Tibial artery (tissue), 4 donors: ENCODE results near the gene PLA1A.

Source experiments
- DNase-seq, 2 donors: peaks; one replicate each; pipeline ENCODE4 v3.0.0-alpha.2; 2019
- H3K27ac ChIP-seq, 2 donors: fragments of 200-600 bp; sonication (generic) in 1 of 2; 1 replicate in 1 of 2; 2 replicates in 1 of 2; pipeline ENCODE4 v1.5.1; 2018 to 2019; ENCODE audit warnings: mild to moderate bottlenecking in 1 of 2
- H3K27me3 ChIP-seq, 2 donors: fragments of 200-600 bp; sonication (generic) in 1 of 2; one replicate each; pipeline versions ENCODE4 v1.5.1 to v1.6.0; 2016 to 2019
- H3K36me3 ChIP-seq, 3 donors: fragments of 200-600 bp; sonication (generic) in 2 of 3; one replicate each; pipeline ENCODE4 v1.5.1; 2016 to 2019; ENCODE audit warnings: mild to moderate bottlenecking in 2 of 3
- H3K4me1 ChIP-seq, 4 donors: fragments of 200-600 bp; sonication (generic) in 2 of 4; 1 replicate in 3 of 4; 2 replicates in 1 of 4; pipeline ENCODE4 v1.5.1; 2016 to 2019
- H3K4me3 ChIP-seq, 2 donors: fragments of 200-600 bp; sonication (generic) in 1 of 2; 1 replicate in 1 of 2; 2 replicates in 1 of 2; pipeline ENCODE4 v1.5.1; 2018 to 2019; ENCODE audit warnings: mild to moderate bottlenecking in 2 of 2
- H3K9me3 ChIP-seq, 3 donors: fragments of 200-600 bp; sonication (generic) in 1 of 3; one replicate each; pipeline ENCODE4 v1.5.1; 2016 to 2019
- intact Hi-C: fragments of 100-400 bp; cut with DNase I; formaldehyde crosslinking; loops from one replicate; pipeline ENCODE4 v1.15.0; 2023; ENCODE audit warnings: low total_unique reads
- TF ChIP-seq, protein P1 (sequence below), 2 experiments: fragments of 200-600 bp in 1 of 2; fragments of 450-650 bp in 1 of 2; IDR thresholded peaks; one replicate each; pipeline ENCODE4 v1.5.1; 2017 to 2019; ENCODE audit warnings: antibody characterized with exemption in 2 of 2, mild to moderate bottlenecking in 1 of 2, moderate library complexity in 1 of 2

The PLA1A gene

DNA sequence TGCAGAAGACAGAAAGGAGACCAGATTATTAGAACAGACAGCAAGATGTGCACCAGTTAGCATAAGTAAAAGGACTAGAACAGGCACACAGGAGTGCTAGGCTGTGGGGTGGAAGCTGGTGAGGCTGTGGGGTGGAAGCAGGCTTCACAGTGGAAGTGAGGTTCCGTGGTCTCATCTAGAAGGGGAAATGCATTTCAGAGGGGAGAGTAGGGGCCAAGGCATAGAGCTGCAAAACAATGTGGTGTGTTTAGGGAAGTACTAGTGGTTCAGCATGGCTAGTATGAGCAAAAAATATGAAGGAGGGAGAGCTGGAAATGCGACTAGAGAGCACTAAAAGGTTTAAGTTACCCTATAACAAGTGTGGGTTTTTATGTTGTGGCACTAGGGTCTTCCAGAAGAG, 56.2 kb downstream of the PLA1A start:
- intact Hi-C loops = no loop called here
- no peaks in the 10 kb centered on the region for H3K27me3 ChIP-seq
- H3K4me3 ChIP-seq = no peak overlapping the region
- DNase-seq = no peak
- no peaks in the 10 kb centered on the region for H3K9me3 ChIP-seq
- no peak overlapping the region for H3K27ac ChIP-seq
- H3K36me3 ChIP-seq = peaks cover 0 to 6% (median 0%) of the 10 kb centered on the region in 3 donors
- no peaks in the 10 kb centered on the region for H3K4me1 ChIP-seq
- TF ChIP-seq, protein P1, sequence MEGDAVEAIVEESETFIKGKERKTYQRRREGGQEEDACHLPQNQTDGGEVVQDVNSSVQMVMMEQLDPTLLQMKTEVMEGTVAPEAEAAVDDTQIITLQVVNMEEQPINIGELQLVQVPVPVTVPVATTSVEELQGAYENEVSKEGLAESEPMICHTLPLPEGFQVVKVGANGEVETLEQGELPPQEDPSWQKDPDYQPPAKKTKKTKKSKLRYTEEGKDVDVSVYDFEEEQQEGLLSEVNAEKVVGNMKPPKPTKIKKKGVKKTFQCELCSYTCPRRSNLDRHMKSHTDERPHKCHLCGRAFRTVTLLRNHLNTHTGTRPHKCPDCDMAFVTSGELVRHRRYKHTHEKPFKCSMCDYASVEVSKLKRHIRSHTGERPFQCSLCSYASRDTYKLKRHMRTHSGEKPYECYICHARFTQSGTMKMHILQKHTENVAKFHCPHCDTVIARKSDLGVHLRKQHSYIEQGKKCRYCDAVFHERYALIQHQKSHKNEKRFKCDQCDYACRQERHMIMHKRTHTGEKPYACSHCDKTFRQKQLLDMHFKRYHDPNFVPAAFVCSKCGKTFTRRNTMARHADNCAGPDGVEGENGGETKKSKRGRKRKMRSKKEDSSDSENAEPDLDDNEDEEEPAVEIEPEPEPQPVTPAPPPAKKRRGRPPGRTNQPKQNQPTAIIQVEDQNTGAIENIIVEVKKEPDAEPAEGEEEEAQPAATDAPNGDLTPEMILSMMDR (IDR thresholded peaks at IDR 0.05) = no peak

DNA sequence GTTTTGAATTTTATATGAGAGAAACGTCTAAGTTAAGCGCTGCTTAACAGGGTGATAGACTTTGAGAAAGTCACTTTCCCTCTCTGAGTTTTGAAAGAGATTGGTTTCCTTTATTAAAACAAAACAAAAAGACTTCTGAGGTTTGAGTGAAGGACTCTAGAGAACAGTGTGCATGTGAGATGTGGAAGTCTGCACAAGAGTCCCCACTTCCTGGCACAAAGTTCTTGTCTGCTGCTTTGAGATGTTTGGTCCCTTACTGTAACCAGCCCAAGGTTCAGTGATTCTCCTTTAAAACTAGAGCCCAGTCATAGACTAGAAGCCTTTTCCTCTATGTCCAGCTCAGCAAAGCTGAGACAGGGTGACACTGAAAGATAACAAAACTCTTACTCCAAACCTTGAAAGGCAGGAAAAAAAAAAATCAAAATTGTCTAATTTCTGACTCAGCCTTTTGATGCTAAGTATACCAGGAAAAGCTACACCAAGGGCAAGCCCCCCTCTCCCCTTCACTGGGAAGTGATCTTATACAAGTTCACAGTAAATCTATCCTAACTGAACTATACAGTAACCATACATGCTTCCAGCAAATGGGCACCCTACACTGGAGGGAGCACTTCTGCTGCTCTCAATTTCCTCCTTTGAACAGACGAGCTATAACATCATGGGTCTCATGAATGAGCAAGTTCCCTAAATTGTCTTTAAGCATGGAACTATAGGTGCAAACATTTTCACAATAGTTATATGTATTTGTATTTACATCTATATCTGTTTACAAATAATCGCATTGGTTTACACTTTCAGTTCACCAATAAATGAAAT, 60.4 kb downstream of the PLA1A start:
- no peak for DNase-seq
- H3K4me3 ChIP-seq = no peak overlapping the region
- peaks cover 0 to 30% (median 13%) of the 10 kb centered on the region in 4 donors for H3K4me1 ChIP-seq
- H3K27me3 ChIP-seq = no peaks in the 10 kb centered on the region
- TF ChIP-seq, protein P1 (IDR thresholded peaks at IDR 0.05) = no peak
- peaks cover 0 to 2% (median 0%) of the 10 kb centered on the region in 3 donors for H3K36me3 ChIP-seq
- intact Hi-C loops = no loop called here
- no peaks in the 10 kb centered on the region for H3K9me3 ChIP-seq
- H3K27ac ChIP-seq = no peak overlapping the region

DNA sequence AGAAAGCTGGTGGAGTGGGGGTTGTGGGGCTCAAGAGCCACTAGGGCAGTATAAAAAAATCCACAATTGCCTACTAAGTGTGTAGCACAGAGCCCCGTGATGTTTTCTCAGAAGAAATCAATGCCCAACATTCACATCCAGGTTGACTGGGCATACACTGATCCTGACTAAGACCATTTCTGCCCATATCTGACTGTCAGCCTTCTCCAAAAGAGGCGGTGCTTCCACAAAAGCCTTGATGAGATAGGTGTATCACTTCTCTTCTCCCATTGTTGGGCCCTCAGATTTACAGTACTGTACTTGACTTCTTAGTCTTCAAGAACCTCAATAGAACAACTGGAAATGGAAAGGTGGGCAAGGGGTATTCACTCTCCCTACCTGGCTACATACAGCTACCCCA, 61.3 kb downstream of the PLA1A start:
- H3K4me3 ChIP-seq = no peak overlapping the region

DNA sequence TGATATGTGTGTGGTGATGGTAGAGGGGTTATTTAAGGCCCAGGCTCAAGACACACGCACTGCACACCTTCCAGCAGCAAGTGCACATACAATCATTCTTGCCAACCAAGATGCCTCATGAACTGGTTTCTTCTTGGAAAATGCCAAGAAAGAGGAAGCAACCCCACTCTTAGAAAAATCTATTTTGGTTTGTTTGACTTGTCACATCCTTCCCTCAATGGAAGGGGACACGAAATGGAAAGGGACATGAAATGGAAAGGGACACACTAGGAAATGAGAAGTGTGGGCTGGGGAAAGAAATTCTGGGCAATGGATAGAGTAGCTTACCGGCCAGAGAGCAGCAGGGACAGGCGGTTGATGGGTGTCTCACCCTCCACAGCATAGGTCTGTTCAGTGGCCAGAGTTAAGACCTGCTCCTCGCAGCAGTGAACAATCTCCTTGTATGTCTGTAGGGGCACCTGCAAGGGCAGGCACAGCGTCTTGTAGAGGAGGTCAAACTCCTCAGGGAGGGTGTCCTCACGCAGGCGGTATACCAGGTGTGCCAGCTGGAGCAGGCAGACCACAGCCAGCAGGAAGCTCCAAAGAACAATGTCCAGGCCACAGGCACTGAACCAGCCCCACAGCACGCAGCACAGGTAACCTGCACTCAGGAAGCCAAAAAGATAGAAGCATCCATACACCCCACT, 62.1 kb downstream of the PLA1A start:
- Histone ChIP-seq H3K27me3 (no peaks in the 10 kb centered on the region), H3K4me1 (peaks cover 0 to 30% (median 13%) of the 10 kb centered on the region in 4 donors), H3K36me3 (no peaks in the 10 kb centered on the region), H3K4me3 (no peak overlapping the region), H3K27ac (peak overlapping the region; percentile 66 to 68), H3K9me3 (no peaks in the 10 kb centered on the region)
- TF ChIP-seq, protein P1 (IDR thresholded peaks at IDR 0.05) = no peak
- DNase-seq = no peak
- intact Hi-C loops = no loop called here

More for the DNA sequence above, 61.3 kb downstream of the PLA1A start:
- H3K27ac ChIP-seq = no peak overlapping the region
- no peak for DNase-seq
- intact Hi-C loops = no loop called here
- H3K4me1 ChIP-seq = peaks cover 0 to 30% (median 13%) of the 10 kb centered on the region in 4 donors
- no peaks in the 10 kb centered on the region for H3K9me3 ChIP-seq
- TF ChIP-seq, protein P1 (IDR thresholded peaks at IDR 0.05) = no peak
- no peaks in the 10 kb centered on the region for H3K27me3 ChIP-seq
- no peaks in the 10 kb centered on the region for H3K36me3 ChIP-seq

DNA sequence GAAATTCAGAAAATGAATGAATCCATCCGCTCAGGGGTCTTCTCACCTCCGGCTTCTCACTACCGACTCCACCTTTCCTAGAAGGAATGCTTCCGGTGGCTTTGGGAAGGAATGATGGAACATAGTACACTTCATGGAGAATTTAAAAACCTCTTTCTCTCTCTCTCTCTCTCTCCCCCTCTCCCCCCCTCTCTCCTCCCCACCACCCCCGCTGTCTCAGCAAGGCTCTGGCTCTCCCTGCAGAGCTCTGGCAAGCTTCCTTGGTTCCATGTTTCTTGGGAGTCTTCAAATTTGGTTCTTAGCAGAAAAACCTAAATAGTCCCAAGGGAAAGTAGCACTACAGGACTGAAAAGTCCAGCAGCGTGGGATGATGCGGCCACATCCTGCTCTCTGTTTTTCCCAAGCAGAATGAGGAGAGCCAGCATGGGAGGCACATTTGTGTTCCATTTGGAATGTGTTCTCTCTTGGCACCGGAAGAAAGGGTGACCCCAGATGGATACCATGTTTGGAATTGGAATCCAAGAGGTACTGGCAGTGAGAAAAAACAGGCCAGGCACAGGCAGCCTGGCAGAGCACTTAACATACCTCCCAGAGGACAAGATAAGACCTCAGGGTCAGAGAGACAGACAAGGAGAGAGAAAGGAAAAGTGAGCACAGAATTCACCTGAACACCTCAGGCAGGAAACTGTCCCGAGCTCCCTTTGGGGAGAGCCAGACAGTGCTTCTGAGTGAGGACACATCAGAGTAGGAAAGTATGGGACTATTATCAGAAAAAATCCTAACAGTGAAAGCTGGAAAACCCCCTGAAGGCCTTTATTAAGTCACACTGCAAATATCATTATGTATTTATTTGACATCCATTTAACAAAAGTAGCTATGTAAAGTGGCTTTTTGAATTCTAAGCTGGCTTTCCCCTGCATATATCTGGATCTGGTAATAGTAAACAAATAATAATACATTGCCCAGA, 63.1 kb downstream of the PLA1A start, which contains the start of gene POPDC2:
Gene POPDC2, minus strand, starts transcription at position 116 of the 967 bp plus-strand sequence. CDS start 166 bp downstream, outside the sequence.
- Histone ChIP-seq H3K9me3 (no peaks in the 10 kb centered on the region), H3K36me3 (no peaks in the 10 kb centered on the region), H3K4me1 (peaks cover 0 to 30% (median 13%) of the 10 kb centered on the region in 4 donors), H3K4me3 (no peak within 1 kb of the TSS), H3K27ac (peak within 1 kb of the TSS; percentile 66 to 68), H3K27me3 (no peaks in the 10 kb centered on the region)
- no peak for DNase-seq
- intact Hi-C loops = no loop called here
- TF ChIP-seq, protein P1 (IDR thresholded peaks at IDR 0.05) = no peak
